ENCODE measurements around the gene BRD3. TPM values are rescaled to one million over a fixed set of nuclear protein-coding genes. Genes with fewer than 3 reads are reported as not detected.

BRD3 gene
- total and polyA plus RNA-seq, 12 donors: 5.7 to 34.4 (median 28.9) TPM

DNA sequence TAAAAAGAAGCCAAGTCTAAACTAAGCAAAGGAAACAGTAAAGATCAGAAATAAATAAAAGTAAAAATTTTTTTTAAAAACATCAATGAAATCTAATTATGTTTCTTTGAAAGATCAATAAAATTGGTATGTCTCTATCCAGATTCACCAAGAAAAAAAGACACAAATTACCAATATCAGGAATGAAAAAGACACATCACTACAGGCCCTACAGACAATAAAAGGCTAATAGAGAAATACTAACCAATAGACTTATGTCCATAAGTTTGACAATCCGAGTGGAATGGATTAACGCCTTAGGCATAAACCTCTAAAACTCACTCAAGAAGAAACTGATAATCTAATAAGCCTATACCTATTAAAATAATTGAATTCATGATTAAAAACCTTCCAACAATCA, 30.2 kb downstream of the BRD3 start:
- DNase-seq (no peak), ATAC-seq (no peak)
- TF ChIP-seq, protein P1, sequence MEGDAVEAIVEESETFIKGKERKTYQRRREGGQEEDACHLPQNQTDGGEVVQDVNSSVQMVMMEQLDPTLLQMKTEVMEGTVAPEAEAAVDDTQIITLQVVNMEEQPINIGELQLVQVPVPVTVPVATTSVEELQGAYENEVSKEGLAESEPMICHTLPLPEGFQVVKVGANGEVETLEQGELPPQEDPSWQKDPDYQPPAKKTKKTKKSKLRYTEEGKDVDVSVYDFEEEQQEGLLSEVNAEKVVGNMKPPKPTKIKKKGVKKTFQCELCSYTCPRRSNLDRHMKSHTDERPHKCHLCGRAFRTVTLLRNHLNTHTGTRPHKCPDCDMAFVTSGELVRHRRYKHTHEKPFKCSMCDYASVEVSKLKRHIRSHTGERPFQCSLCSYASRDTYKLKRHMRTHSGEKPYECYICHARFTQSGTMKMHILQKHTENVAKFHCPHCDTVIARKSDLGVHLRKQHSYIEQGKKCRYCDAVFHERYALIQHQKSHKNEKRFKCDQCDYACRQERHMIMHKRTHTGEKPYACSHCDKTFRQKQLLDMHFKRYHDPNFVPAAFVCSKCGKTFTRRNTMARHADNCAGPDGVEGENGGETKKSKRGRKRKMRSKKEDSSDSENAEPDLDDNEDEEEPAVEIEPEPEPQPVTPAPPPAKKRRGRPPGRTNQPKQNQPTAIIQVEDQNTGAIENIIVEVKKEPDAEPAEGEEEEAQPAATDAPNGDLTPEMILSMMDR (IDR thresholded peaks at IDR 0.05): no peak
- Histone ChIP-seq H3K36me3 (peaks cover 0 to 98% (median 78%) of the 10 kb centered on the region in 9 donors), H3K27me3 (no peaks in the 10 kb centered on the region), H3K4me3 (no peak overlapping the region), H3K4me1 (peaks cover 0 to 9% (median 3%) of the 10 kb centered on the region in 9 donors), H3K27ac (no peak overlapping the region), H3K9me3 (peaks cover 0 to 25% (median 8%) of the 10 kb centered on the region in 11 donors)
- WGBS, 2 donors: 98 to 99% methylated on average over 2 of the region's 2 CpGs
- intact Hi-C loops (cut with DNase I): no loop called here

DNA sequence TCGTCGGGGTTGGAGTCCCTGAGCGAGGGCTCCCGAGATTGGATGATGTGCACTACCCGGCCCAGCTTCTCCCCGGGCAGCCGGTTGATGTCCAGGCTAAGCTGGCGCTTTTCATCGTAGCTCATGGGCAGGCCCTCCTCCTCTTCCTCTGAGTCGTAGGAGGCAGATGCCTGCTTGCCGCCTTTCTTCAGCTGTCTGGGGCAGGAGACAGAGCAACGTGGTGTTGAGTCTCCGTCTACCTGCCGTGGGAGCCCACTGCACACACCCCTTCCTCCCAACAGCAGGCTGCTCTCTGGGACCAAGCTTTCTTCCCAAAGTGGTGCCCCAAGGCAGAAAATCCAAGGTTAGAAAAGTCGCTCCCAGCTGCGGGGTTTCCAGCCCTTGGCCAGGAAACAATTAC, 31.7 kb downstream of the BRD3 start:
- H3K27ac ChIP-seq: no peak overlapping the region

DNA sequence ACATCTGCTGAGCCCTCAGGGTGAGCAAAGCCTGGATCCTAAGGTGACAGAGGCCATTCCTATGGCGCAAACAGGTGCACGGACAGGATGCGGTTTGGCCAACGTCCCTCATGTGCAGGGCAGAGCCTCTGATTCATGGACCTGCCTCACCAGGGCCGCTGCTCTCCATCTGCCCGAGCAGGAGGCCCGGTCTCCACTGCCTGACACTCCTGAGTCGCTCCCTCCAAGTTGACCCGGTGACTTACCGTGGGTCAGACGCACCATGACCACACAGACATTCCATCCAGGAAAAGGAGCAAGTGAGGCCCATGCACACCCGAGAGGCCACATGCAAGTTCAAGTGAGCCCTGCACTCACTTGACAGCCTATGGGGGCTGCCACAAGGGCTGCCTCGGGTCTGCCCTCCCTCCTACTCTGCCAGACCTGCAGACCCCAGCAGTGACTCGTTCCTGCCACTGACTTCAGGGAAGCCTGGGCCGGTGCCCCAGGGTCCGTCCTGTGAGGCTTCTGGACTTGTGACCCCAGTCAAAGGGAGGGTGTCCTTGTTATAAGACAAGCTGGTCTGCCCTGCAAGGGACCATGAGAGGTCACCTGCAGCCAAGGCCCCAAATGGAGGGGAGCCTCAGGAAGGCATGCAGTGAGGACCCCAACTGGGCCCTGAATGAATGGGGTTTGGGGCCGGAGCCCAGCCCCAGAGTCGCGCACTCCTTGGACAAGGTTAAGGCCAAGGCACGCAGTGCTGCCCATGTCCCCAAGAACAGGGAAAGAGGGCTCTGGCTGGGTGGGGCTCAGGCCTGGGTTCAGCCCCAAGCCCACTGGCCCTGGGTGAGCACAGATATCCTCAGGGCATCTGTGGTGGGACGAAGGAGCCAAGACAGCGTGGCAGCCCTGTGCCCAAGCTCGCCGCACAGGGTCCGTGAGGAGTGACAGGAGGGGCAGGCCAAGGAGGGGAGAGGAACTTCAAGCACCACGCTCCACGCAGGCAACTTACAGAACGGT, 32.5 kb downstream of the BRD3 start:
- ATAC-seq: no peak
- no peak for DNase-seq
- Histone ChIP-seq H3K27me3 (no peaks in the 10 kb centered on the region), H3K4me1 (no peaks in the 10 kb centered on the region), H3K9me3 (peaks cover 0 to 25% (median 8%) of the 10 kb centered on the region in 11 donors), H3K4me3 (no peak overlapping the region), H3K27ac (no peak overlapping the region), H3K36me3 (peaks cover 0 to 100% (median 81%) of the 10 kb centered on the region in 9 donors)
- 92 to 96% methylated on average over 28 of the region's 28 CpGs for WGBS, 2 donors
- intact Hi-C loops (cut with DNase I): no loop called here
- TF ChIP-seq, protein P1 (IDR thresholded peaks at IDR 0.05): no peak

More for the DNA sequence above, 31.7 kb downstream of the BRD3 start:
- Histone ChIP-seq H3K4me1 (peaks cover 0 to 6% (median 2%) of the 10 kb centered on the region in 9 donors), H3K36me3 (peaks cover 0 to 100% (median 85%) of the 10 kb centered on the region in 9 donors), H3K4me3 (no peak overlapping the region), H3K9me3 (peaks cover 0 to 25% (median 8%) of the 10 kb centered on the region in 11 donors), H3K27me3 (no peaks in the 10 kb centered on the region)
- 94% methylated on average over 16 of the region's 16 CpGs for WGBS, 2 donors
- DNase-seq: no peak
- TF ChIP-seq, protein P1 (IDR thresholded peaks at IDR 0.05): no peak
- intact Hi-C loops (cut with DNase I): no loop called here
- ATAC-seq: no peak

DNA sequence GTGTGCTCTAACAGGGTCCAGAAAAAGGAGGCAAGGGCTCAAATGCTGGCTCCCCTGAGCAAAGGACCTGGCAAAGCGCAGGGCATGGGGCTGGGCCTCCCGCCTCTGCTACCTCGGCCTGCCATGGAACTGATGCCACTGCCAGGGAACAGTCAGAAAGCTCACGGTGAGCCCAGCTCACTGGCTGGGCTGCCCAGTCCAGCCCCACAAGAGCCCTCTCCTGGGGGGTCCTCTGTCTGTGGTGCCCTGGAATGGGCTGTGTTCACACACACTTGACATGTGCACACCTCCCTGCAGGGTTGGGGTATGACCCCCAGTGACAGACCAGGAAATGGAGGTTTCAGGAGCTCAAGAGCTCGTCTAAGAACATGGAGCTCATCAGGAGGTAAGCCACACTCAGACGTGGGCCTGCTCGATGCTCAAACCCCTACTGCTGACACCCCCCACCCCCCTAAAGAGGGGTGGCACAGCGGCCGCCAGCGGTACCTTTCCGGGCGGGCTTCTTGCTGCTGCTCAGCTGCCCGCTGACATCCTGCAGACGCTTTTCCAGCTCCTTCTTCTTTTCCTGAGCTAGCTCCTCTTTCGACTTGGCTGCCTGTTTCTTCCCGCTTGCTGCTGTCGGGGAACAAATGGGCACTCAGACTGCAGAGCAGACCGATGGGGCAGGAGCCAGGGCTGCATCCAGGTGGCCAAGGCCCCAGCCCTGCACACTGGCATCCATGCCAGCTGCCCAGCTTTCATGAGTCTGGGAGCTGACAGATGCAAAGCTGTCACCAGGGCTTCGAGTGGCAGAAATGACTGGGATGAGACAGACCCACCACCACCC, 33.4 kb downstream of the BRD3 start:
- peaks cover 0 to 99% (median 73%) of the 10 kb centered on the region in 9 donors for H3K36me3 ChIP-seq
- no peak for ATAC-seq
- whole genome bisulfite sequencing, 2 donors: 94% methylated on average over 19 of the region's 19 CpGs

More for the DNA sequence above, 33.4 kb downstream of the BRD3 start:
- intact Hi-C loops (cut with DNase I): no loop called here
- peaks cover 0 to 25% (median 8%) of the 10 kb centered on the region in 11 donors for H3K9me3 ChIP-seq
- no peaks in the 10 kb centered on the region for H3K27me3 ChIP-seq
- no peak overlapping the region for H3K27ac ChIP-seq
- TF ChIP-seq, protein P1 (IDR thresholded peaks at IDR 0.05): no peak
- no peak overlapping the region for H3K4me3 ChIP-seq
- no peak for DNase-seq
- no peaks in the 10 kb centered on the region for H3K4me1 ChIP-seq
